HG03139 (cell line): ENCODE data around the gene PIK3C2G.
"Not testable (repeated sequence)": the region's sequence is repeated elsewhere in the genome, so short reads cannot be mapped to it uniquely, and the experiment has no call there.

Experiments used
- ATAC-seq: cut with Tn5 transposase; IDR thresholded peaks from one replicate; pipeline ENCODE4 v1.9.1; 2021; ENCODE audit not compliant: unreplicated experiment

Gene PIK3C2G

GRCh38 chr12:18689771-18690170 is 428.5 kb downstream of the PIK3C2G start:
- ATAC-seq = no peak

GRCh38 chr12:18690653-18691052 is 429.3 kb downstream of the PIK3C2G start:
- no peak for ATAC-seq

- not testable (repeated sequence) for ATAC-seq
Observed at GRCh38 chr12:18693986-18694385, 432.7 kb downstream of the PIK3C2G start.

GRCh38 chr12:18696971-18697602 is 435.8 kb downstream of the PIK3C2G start:
- ATAC-seq = no peak
